HG02885 (cell line): Measurements from ENCODE around the gene WAPL.
"Not testable (repeated sequence)": the region's sequence is repeated elsewhere in the genome, so short reads cannot be mapped to it uniquely, and the experiment has no call there.

Source experiments
- ATAC-seq: cut with Tn5 transposase; IDR thresholded peaks from one replicate; pipeline ENCODE4 v1.9.1; 2021; ENCODE audit warnings: mild to moderate bottlenecking; ENCODE audit not compliant: unreplicated experiment, poor library complexity

WAPL gene

GRCh38 chr10:86391986-86392722 is 129.4 kb downstream of the WAPL start:
- peak; percentile 23 for ATAC-seq

- no peak for ATAC-seq
Measured at GRCh38 chr10:86391236-86391840, 130.3 kb downstream of the WAPL start.

- ATAC-seq, result no peak
Measured at GRCh38 chr10:86390337-86391120, 131.1 kb downstream of the WAPL start.

- peak; percentile 77 for ATAC-seq
Measured at GRCh38 chr10:86389441-86390193, 132.0 kb downstream of the WAPL start.

- ATAC-seq, result not testable (repeated sequence)
Measured at GRCh38 chr10:86389109-86389440, 132.5 kb downstream of the WAPL start.

GRCh38 chr10:86388119-86388704 is 133.4 kb downstream of the WAPL start:
- no peak for ATAC-seq

GRCh38 chr10:86387178-86387794 is 134.3 kb downstream of the WAPL start:
- no peak for ATAC-seq

GRCh38 chr10:86385806-86386205 is 135.8 kb downstream of the WAPL start:
- no peak for ATAC-seq
